ENCODE results near the gene PROCR.
"Not testable (repeated sequence)": the region's sequence is repeated elsewhere in the genome, so short reads cannot be mapped to it uniquely, and the experiment has no call there.

The PROCR gene

GRCh38 chr20:35156978-35157377, 14.9 kb upstream of the PROCR start:
- no peak for TF ChIP-seq CTCF (IDR thresholded peaks at IDR 0.05; ENCODE audit: low read depth, low read length)
- no peak for DNase-seq

DNA sequence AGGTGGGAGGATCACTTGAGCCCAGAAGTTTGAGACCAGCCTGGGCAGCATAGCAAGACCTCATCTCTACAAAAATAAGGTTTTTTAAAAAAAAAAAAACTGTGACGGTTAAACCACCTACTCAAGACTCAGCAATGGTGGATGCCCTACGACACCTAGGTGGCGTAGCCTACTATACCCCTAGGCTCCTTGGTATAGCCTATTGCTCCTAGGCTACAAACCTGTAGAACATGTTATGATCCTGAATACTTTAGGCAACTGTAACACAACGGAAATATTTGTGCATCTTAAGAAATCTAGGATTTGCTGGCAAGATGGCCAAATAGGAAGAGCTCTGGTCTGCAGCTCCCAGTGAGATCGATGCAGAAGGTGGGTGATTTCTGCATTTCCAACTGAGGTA, 11.5 kb upstream of the PROCR start:
- H3K9me3 ChIP-seq; DNase-seq; H3K27me3 ChIP-seq; H3K36me3 ChIP-seq; H3K4me3 ChIP-seq (ENCODE audit: low read depth, low read length); H3K4me1 ChIP-seq: not testable (repeated sequence)

More at GRCh38 chr20:35156978-35157377, 14.9 kb upstream of the PROCR start:
- Histone ChIP-seq H3K36me3 (no peaks in the 10 kb centered on the region), H3K9me3 (no peaks in the 10 kb centered on the region), H3K4me1 (no peaks in the 10 kb centered on the region), H3K4me3 (ENCODE audit: low read depth, low read length) (no peak overlapping the region), H3K27me3 (no peaks in the 10 kb centered on the region)

GRCh38 chr20:35164531-35164930, 7.3 kb upstream of the PROCR start:
- H3K27me3 ChIP-seq; DNase-seq; H3K4me3 ChIP-seq (ENCODE audit: low read depth, low read length); H3K4me1 ChIP-seq; H3K36me3 ChIP-seq; H3K9me3 ChIP-seq: not testable (repeated sequence)

- Histone ChIP-seq H3K27me3 (no peaks in the 10 kb centered on the region), H3K9me3 (no peaks in the 10 kb centered on the region), H3K4me3 (ENCODE audit: low read depth, low read length) (no peak overlapping the region), H3K4me1 (peaks cover 4% of the 10 kb centered on the region), H3K36me3 (no peaks in the 10 kb centered on the region)
- TF ChIP-seq CTCF (IDR thresholded peaks at IDR 0.05; ENCODE audit: low read depth, low read length): no peak
- no peak for DNase-seq
Measured at GRCh38 chr20:35165221-35166185, 6.4 kb upstream of the PROCR start.

DNA sequence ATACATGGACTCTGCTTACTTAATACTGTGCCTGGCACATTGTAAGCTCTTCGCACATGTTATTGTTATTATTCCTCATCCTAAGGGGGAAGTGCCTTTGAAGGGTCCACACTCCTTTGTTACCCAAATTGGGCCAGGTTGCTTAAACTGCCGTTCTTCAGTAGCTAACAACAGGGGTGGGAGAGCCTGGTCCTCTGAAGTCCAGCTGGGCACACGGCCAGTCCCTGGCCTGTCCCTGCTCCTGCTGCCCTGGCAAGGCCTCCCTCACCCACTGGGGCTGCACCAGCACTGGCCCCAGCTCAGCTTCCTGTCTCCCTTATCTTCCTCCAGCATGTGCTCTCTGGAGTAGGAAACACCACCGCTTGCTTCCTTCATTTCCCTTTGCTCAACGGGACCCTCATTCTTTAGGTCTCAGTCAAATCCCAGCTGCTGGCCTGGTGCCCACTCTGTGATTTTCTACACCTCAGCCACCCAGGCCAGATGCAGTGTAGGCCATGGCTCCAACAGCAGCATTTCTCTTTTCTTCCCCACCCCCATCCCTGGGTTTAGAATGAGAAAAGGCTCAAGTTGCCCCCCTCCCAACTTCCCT, 5.5 kb upstream of the PROCR start:
- no peaks in the 10 kb centered on the region for H3K36me3 ChIP-seq
- peak; percentile 49 for DNase-seq
- no peak for TF ChIP-seq CTCF (IDR thresholded peaks at IDR 0.05; ENCODE audit: low read depth, low read length)

GRCh38 chr20:35167787-35168186, 4.1 kb upstream of the PROCR start:
- H3K9me3 ChIP-seq: no peaks in the 10 kb centered on the region
- no peak overlapping the region for H3K4me3 ChIP-seq (ENCODE audit: low read depth, low read length)
- no peaks in the 10 kb centered on the region for H3K36me3 ChIP-seq
- no peak for DNase-seq
- no peak for TF ChIP-seq CTCF (IDR thresholded peaks at IDR 0.05; ENCODE audit: low read depth, low read length)
- peaks cover 4% of the 10 kb centered on the region for H3K4me1 ChIP-seq
- no peaks in the 10 kb centered on the region for H3K27me3 ChIP-seq

More for the DNA sequence above, 5.5 kb upstream of the PROCR start:
- Histone ChIP-seq H3K9me3 (no peaks in the 10 kb centered on the region), H3K4me1 (peaks cover 4% of the 10 kb centered on the region), H3K27me3 (no peaks in the 10 kb centered on the region), H3K4me3 (ENCODE audit: low read depth, low read length) (no peak overlapping the region)

GRCh38 chr20:35168701-35169409, 3.0 kb upstream of the PROCR start:
- not testable (repeated sequence) for H3K36me3 ChIP-seq; H3K4me1 ChIP-seq; H3K4me3 ChIP-seq (ENCODE audit: low read depth, low read length); H3K27me3 ChIP-seq; DNase-seq; H3K9me3 ChIP-seq

All from BE2C (cell line).